Type B pancreatic cell (in vitro differentiated cells): ENCODE data around the gene MRPS34. TPM values are rescaled to one million over a fixed set of nuclear protein-coding genes. Genes with fewer than 3 reads are reported as not detected.

Experiments
- DNase-seq: peaks from one replicate; pipeline ENCODE4 v3.0.0; 2021; ENCODE audit warnings: mixed read lengths; ENCODE audit not compliant: unreplicated experiment; ENCODE audit errors: extremely low spot score
- H3K27ac Mint-ChIP-seq: 2 replicates; pipeline ENCODE4 v1.8.0; 2021; ENCODE audit warnings: mild to moderate bottlenecking, mixed read lengths
- H3K27me3 Mint-ChIP-seq: 2 replicates; pipeline ENCODE4 v1.8.0; 2021; ENCODE audit warnings: mixed read lengths
- H3K36me3 Mint-ChIP-seq: 2 replicates; pipeline ENCODE4 v1.8.0; 2021; ENCODE audit warnings: mixed read lengths
- H3K4me1 Mint-ChIP-seq: one replicate; pipeline ENCODE4 v1.8.0; 2021; ENCODE audit warnings: mixed read lengths; ENCODE audit not compliant: unreplicated experiment
- H3K4me3 Mint-ChIP-seq: 2 replicates; pipeline ENCODE4 v1.8.0; 2021; ENCODE audit warnings: mild to moderate bottlenecking, mixed read lengths
- H3K9me3 Mint-ChIP-seq: 2 replicates; pipeline ENCODE4 v1.8.0; 2021; ENCODE audit warnings: mixed read lengths
- CTCF ChIP-seq: fragments of 200-600 bp; sonication (generic); conservative IDR thresholded peaks from 2 replicates; pipeline ENCODE4 v1.5.0; 2021; ENCODE audit warnings: antibody characterized with exemption, mild to moderate bottlenecking
- total RNA-seq: library from RNA; stranded (reverse); gene quantifications from 2 replicates; pipeline ENCODE4 v1.2.1, GENCODE V29; 2021; ENCODE audit warnings: low replicate concordance

Gene MRPS34
- total RNA-seq, 1 donor from 2014 or later = 95.5 TPM

DNA sequence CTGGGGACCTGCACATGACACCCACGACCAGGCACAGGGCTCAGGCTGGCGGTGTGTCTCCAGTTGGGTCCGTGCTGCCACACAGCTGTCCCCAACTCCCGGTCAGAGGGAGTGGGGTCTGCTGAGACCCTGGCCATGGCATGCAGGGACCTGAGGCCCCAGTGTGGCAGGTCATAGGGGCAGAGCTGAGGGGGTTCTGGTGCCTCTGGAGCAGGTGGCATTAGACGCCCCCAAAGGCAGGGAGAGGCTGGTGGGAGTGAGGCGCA, 14.1 kb upstream of the MRPS34 start:
- DNase-seq = no peak
- Mint-ChIP-seq H3K36me3 (peaks cover 3% of the 10 kb centered on the region), H3K27me3 (no peaks in the 10 kb centered on the region), H3K4me3 (no peak overlapping the region), H3K27ac (no peak overlapping the region), H3K9me3 (no peaks in the 10 kb centered on the region), H3K4me1 (peaks cover 4% of the 10 kb centered on the region)
- no peak for TF ChIP-seq CTCF

DNA sequence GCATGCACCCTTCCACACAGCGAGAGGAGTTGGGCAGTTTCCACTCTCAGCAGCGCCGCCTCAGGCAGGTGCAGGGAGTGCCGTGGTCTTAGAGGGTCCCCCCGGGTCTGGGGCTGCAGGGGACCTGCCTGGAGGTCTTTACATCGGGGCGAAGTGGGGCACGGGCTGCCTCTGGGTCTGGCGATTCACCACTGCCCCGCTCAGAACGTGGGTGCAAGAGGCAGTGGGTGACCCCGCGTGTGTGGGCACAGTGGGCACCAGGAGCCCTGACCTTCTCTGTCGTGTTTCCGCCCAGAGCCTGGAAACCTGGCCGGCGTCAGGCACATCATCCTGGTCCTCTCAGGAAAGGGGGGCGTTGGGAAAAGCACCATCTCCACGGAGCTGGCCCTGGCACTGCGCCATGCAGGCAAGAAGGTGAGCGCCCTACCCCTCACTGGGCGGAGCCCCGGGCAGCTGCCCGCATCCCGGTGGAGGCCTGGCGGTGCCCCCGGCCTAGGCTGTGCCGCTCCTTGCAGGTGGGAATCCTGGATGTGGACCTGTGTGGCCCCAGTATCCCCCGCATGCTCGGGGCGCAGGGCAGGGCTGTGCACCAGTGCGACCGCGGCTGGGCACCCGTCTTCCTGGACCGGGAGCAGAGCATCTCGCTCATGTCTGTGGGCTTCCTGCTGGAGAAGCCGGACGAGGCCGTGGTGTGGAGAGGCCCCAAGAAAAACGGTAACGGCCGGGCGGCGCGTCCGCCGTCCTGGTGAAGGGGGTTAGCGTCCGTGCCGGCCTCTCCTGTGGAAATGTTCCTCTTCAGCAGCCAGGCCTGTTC, 13.5 kb upstream of the MRPS34 start:
- H3K27me3 Mint-ChIP-seq = no peaks in the 10 kb centered on the region
- TF ChIP-seq CTCF = no peak
- H3K9me3 Mint-ChIP-seq = no peaks in the 10 kb centered on the region
- peaks cover 3% of the 10 kb centered on the region for H3K36me3 Mint-ChIP-seq
- no peak for DNase-seq
- peaks cover 9% of the 10 kb centered on the region for H3K4me1 Mint-ChIP-seq
- H3K27ac Mint-ChIP-seq = no peak overlapping the region
- H3K4me3 Mint-ChIP-seq = no peak overlapping the region

DNA sequence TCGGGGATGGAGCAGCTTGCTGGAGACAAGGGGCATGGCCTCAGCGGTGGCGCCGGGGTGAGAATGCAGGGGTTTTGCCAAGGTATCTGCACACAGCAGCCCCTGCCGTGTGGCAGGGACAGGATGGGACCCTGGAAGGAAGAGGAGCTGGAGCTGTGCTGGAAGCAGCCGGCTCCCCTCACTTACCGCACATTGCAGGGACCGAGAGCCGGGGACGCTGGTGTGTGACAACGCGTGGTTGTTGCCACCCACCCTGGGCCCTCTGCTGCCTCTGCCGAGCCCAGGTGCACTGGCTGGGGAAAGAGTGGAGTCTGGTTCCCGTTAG, 12.9 kb upstream of the MRPS34 start:
- TF ChIP-seq CTCF = no peak
- peaks cover 3% of the 10 kb centered on the region for H3K36me3 Mint-ChIP-seq
- H3K4me3 Mint-ChIP-seq = peak overlapping the region; percentile 45
- H3K9me3 Mint-ChIP-seq = no peaks in the 10 kb centered on the region
- DNase-seq = no peak
- no peak overlapping the region for H3K27ac Mint-ChIP-seq
- H3K27me3 Mint-ChIP-seq = no peaks in the 10 kb centered on the region
- H3K4me1 Mint-ChIP-seq = peaks cover 14% of the 10 kb centered on the region

GRCh38 chr16:1784977-1785845, 12.3 kb upstream of the MRPS34 start:
- Mint-ChIP-seq H3K27me3 (no peaks in the 10 kb centered on the region), H3K27ac (no peak overlapping the region), H3K9me3 (no peaks in the 10 kb centered on the region), H3K4me3 (peak overlapping the region; percentile 81), H3K36me3 (peaks cover 3% of the 10 kb centered on the region), H3K4me1 (peaks cover 14% of the 10 kb centered on the region)
- no peak for TF ChIP-seq CTCF
- no peak for DNase-seq

DNA sequence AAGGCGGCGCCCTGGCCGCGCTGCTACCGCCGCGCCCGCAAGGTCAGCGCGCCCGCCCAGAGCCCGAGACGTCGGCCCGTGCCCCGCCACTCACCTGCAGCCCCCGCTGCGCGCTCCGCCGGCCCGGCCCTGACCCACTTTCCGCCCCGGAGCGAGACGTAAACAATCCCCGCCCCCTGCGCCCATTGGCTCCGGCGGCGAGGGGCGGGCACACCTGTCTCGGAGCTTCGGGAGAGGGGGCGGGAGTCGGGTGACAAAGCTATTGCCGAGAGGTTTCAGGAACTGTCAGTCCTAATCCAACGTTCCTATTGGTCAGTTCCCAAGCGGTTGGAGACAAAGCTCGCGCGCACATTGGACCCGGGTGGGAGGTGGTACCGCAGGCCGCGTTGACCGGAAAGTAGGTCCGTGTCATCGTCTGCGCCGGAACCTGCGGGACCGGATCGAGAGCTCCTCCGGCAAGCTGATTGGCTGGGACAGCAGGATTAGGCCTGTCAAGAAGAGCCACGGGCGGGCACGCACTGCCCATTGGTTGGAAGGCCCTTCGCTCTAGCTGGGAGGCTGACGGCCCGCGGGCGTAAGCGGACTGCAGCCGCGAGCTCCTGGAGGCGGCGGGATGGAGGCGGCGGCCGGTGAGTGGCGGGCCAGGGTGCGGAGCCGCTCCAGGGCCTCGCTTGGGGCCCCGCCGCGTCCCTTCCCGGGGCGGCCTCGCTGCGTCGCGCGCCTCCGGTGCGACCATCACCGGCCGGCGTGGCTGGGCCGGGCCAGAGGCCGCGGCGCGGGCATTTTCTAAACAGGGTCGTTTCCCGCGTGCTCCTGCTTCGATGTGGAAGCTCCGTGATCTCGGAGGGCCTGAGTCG, 9.7 kb upstream of the MRPS34 start, which contains the start of the genes NUBP2 and SPSB3:
Gene NUBP2, plus strand, starts transcription at position 553 of the 857 bp plus-strand sequence. Its CDS starts 61 bp downstream, at position 614.
Gene SPSB3, minus strand, starts transcription at position 164 of the 857 bp plus-strand sequence. CDS start 1,088 bp downstream, outside the sequence.
- no peak for TF ChIP-seq CTCF
- Mint-ChIP-seq H3K27ac (peak within 1 kb of the TSS; percentile 95), H3K36me3 (peaks cover 3% of the 10 kb centered on the region), H3K27me3 (no peaks in the 10 kb centered on the region), H3K4me1 (peaks cover 14% of the 10 kb centered on the region), H3K4me3 (peak within 1 kb of the TSS; percentile 97), H3K9me3 (no peaks in the 10 kb centered on the region)
- peak; percentile 100 for DNase-seq
